ENCODE data around the gene MAP3K3. TPM values are rescaled to one million over a fixed set of nuclear protein-coding genes. Genes with fewer than 3 reads are reported as not detected.
A peak's percentile ranks its signal among the peaks of the same experiment; 100 is the strongest.

MAP3K3 gene
- total RNA-seq, 1 donor from 2014 or later = 32.5 TPM

DNA sequence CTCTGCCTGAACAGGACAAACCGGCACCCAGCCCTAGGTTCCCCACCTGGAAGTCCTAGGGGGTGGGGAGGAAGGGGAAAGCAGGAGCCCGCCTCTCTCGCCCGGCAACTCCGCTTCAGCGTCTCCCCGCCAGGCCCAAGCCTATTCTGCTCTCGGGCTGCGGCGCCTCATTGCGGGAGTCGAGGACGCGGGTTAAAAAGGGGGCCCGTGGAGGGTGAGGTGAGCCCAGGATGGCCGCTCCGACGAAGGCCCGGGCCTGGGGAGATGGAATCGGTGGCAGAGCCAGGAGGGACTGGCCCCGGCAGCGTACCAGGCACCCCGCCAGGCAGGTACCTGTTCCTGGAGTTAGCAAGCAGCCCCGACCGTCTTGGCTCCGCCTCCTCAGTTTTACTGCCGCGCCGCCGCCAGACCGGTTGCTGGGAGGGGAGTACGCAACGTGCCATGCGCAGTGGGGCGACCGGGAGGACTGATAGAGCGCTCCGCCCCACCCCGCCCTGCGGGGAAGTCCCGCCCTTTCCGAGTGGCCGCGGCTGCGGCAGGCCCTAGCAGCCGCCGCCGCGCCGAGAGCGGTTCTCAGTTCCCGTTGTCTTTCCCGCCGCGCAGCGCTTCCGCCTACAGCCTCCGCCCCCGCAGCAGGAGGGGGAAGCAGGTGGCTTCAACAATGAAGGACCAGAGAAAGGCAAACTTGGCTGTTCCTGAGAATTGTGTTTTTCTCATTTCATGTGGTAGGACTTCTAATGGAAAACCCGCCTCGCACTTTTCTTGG is 119.4 kb downstream of the MAP3K3 start, which contains the start of gene STRADA:
TSS of gene STRADA (minus strand) at position 392 of the 766 bp plus-strand sequence. CDS start 13,430 bp downstream, outside the sequence.
- TF ChIP-seq, protein P1, sequence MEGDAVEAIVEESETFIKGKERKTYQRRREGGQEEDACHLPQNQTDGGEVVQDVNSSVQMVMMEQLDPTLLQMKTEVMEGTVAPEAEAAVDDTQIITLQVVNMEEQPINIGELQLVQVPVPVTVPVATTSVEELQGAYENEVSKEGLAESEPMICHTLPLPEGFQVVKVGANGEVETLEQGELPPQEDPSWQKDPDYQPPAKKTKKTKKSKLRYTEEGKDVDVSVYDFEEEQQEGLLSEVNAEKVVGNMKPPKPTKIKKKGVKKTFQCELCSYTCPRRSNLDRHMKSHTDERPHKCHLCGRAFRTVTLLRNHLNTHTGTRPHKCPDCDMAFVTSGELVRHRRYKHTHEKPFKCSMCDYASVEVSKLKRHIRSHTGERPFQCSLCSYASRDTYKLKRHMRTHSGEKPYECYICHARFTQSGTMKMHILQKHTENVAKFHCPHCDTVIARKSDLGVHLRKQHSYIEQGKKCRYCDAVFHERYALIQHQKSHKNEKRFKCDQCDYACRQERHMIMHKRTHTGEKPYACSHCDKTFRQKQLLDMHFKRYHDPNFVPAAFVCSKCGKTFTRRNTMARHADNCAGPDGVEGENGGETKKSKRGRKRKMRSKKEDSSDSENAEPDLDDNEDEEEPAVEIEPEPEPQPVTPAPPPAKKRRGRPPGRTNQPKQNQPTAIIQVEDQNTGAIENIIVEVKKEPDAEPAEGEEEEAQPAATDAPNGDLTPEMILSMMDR (IDR thresholded peaks at IDR 0.05) = no peak
- H3K4me1 Mint-ChIP-seq = peaks cover 28% of the 10 kb centered on the region
- ChIA-PET CTCF (interaction anchor here (1.0 to 1.5 kb wide), 7 partner anchors 16 to 107 kb away, joined by 3 to 7 read pairs (median 4); partner anchors contain the start of genes CCDC47 and DDX42), POLR2A (interaction anchor here (0.6 to 5.6 kb wide), 35 partner anchors 9 to 1177 kb away, joined by 3 to 295 read pairs (median 5); partner anchors contain the start of genes CCDC47, CEP95, DCAF7 and DDX42)
- H3K4me3 Mint-ChIP-seq = peak within 1 kb of the TSS; percentile 86
- intact Hi-C loops (cut with micrococcal nuclease) = loop anchor here (1.0 to 5.0 kb wide), 10 partner anchors 11 to 521 kb away; partner anchors contain the start of genes CCDC47, DCAF7, ERN1 and FTSJ3
- H3K27me3 Mint-ChIP-seq = no peaks in the 10 kb centered on the region
- ATAC-seq (ENCODE audit: low read depth) = peak; percentile 86
- peak within 1 kb of the TSS; percentile 96 for H3K27ac Mint-ChIP-seq
- H3K9me3 Mint-ChIP-seq = no peaks in the 10 kb centered on the region
- H3K36me3 Mint-ChIP-seq (ENCODE audit: low read depth) = peaks cover 23% of the 10 kb centered on the region
- DNase-seq = peak; percentile 99

Other genes starting within 250 kb of the MAP3K3 start
- 18.9 and 19.9 TPM in 2 replicates for gene CYB561, start 176.1 kb upstream of the MAP3K3 start, total RNA-seq
- gene ACE, start 145.4 kb upstream of the MAP3K3 start, total RNA-seq = 3.2 and 3.3 TPM in 2 replicates
- not detected in 2 replicates for gene KCNH6, start 99.1 kb upstream of the MAP3K3 start, total RNA-seq
- 91.9 and 103 TPM in 2 replicates for gene DCAF7, start 71.9 kb upstream of the MAP3K3 start, total RNA-seq
- 19.1 and 23.5 TPM in 2 replicates for gene TACO1, start 21.5 kb upstream of the MAP3K3 start, total RNA-seq
- 404 and 421 TPM in 2 replicates for gene LIMD2, start 77.7 kb downstream of the MAP3K3 start, total RNA-seq
- gene STRADA, start 119.4 kb downstream of the MAP3K3 start, total RNA-seq = 72.5 and 80.2 TPM in 2 replicates
- 41.4 and 47.6 TPM in 2 replicates for gene CCDC47, start 151.2 kb downstream of the MAP3K3 start, total RNA-seq
- 132 and 160 TPM in 2 replicates for gene DDX42, start 151.8 kb downstream of the MAP3K3 start, total RNA-seq
- gene PSMC5, start 205.0 kb downstream of the MAP3K3 start, total RNA-seq = 157 TPM in 2 replicates
- 82.0 and 85.1 TPM in 2 replicates for gene FTSJ3, start 205.2 kb downstream of the MAP3K3 start, total RNA-seq
- gene SMARCD2, start 220.3 kb downstream of the MAP3K3 start, total RNA-seq = 114 and 117 TPM in 2 replicates

Measured in activated B cell treated with CpG ODN at 0.5 μM for 24 hours (primary cell).